Lung (tissue), 12 donors: ENCODE results near the gene ERBB3. TPM values are rescaled to one million over a fixed set of nuclear protein-coding genes. Genes with fewer than 3 reads are reported as not detected.
"Not testable (repeated sequence)": the region's sequence is repeated elsewhere in the genome, so short reads cannot be mapped to it uniquely, and the experiment has no call there.

Experiments
- ATAC-seq: fragments of 200-7000 bp; cut with Tn5 transposase; one replicate; pipeline ENCODE4 v1.9.1; 2020; ENCODE audit warnings: moderate number of reproducible peaks; ENCODE audit not compliant: insufficient read depth, low FRiP score
- DNase-seq, 3 donors: peaks; one replicate each; pipeline ENCODE4 v3.0.0-alpha.2; 2013 to 2017
- H3K27ac ChIP-seq, 2 donors: one replicate each; pipeline ENCODE4 v1.5.1; 2013; ENCODE audit warnings: mild to moderate bottlenecking in 2 of 2, moderate library complexity in 2 of 2, control low read depth in 1 of 2, inconsistent platforms in 1 of 2, low read depth in 1 of 2, low read length in 1 of 2
- H3K27me3 ChIP-seq, 3 donors: one replicate each; pipeline ENCODE4 v1.5.1; 2013; ENCODE audit warnings: low read length in 2 of 3; ENCODE audit not compliant: control insufficient read depth in 3 of 3, insufficient read depth in 3 of 3
- H3K36me3 ChIP-seq, 4 donors: one replicate each; pipeline ENCODE4 v1.5.1; 2013; ENCODE audit warnings: low read length in 4 of 4, mild to moderate bottlenecking in 1 of 4, moderate library complexity in 1 of 4; ENCODE audit not compliant: control insufficient read depth in 4 of 4, insufficient read depth in 4 of 4
- H3K4me1 ChIP-seq, 5 donors: one replicate each; pipeline ENCODE4 v1.5.1; 2013; ENCODE audit warnings: low read length in 5 of 5, mild to moderate bottlenecking in 2 of 5, moderate library complexity in 1 of 5; ENCODE audit not compliant: control insufficient read depth in 5 of 5, insufficient read depth in 5 of 5
- H3K4me3 ChIP-seq: one replicate; pipeline ENCODE4 v1.5.1; 2013; ENCODE audit warnings: mild to moderate bottlenecking, control low read depth, moderate library complexity
- H3K9ac ChIP-seq, 2 donors: one replicate each; pipeline ENCODE4 v1.5.1; 2013; ENCODE audit warnings: low read length in 2 of 2, control low read depth in 1 of 2; ENCODE audit not compliant: insufficient read depth in 1 of 2
- H3K9me3 ChIP-seq, 4 donors: one replicate each; pipeline ENCODE4 v1.5.1; 2013; ENCODE audit warnings: low read length in 3 of 4, mild to moderate bottlenecking in 1 of 4, moderate library complexity in 1 of 4; ENCODE audit not compliant: control insufficient read depth in 4 of 4, insufficient read depth in 3 of 4
- CTCF ChIP-seq: IDR thresholded peaks from 2 replicates; pipeline ENCODE4 v1.5.1; 2012; ENCODE audit warnings: mild to moderate bottlenecking; ENCODE audit errors: control extremely low read depth, extremely low read depth
- WGBS, 2 donors: extraction: QIAGEN DNeasy Blood & Tissue Kit; methylation state at CpG; one replicate each; pipeline ENCODE4 v1.1.7; 2013; 5-methylcytosine and 5-hydroxymethylcytosine counted together
- polyA plus RNA-seq, 2 donors: library from polyadenylated mRNA; stranded (reverse); fragments of 200-250 nt; gene quantifications; one replicate each; pipeline ENCODE4 v1.2.1, GENCODE V29; 2013
- total RNA-seq, 2 donors: library from RNA; depleted of rRNA in 1 of 2; stranded (reverse); fragments of >200 nt in 1 of 2; gene quantifications; one replicate each; pipeline ENCODE4 v1.2.1, GENCODE V29; 2014 to 2021
- donor health status: control.
- donor health status: control.
- donor health status: Bipolar disorder and iron deficiency.
- donor health status: healthy.
- donor health status: DM: yes; HTN: yes; CAD: no.

The ERBB3 gene
- total and polyA plus RNA-seq, 4 donors = 31.4 to 191 (median 60.1) TPM

- no peak for TF ChIP-seq CTCF
- ATAC-seq (no peak), DNase-seq (no peak)
- no peaks in the 10 kb centered on the region for H3K4me1 ChIP-seq
- H3K36me3 ChIP-seq = no peaks in the 10 kb centered on the region
- no peak overlapping the region for H3K4me3 ChIP-seq
- no peak overlapping the region for H3K9ac ChIP-seq
- H3K27me3 ChIP-seq = no peaks in the 10 kb centered on the region
- H3K9me3 ChIP-seq = no peaks in the 10 kb centered on the region
- no peak overlapping the region for H3K27ac ChIP-seq
Measured at GRCh38 chr12:56062996-56063395, 17.0 kb upstream of the ERBB3 start.

- DNase-seq = no peak
- WGBS, 2 donors = 69 to 83% methylated on average over 4 of the region's 4 CpGs
Measured at GRCh38 chr12:56071648-56072047, 8.3 kb upstream of the ERBB3 start.

GRCh38 chr12:56074396-56074795 lies 5.6 kb upstream of the ERBB3 start:
- peaks cover 0 to 4% (median 0%) of the 10 kb centered on the region in 5 donors for H3K4me1 ChIP-seq
- no peak overlapping the region for H3K27ac ChIP-seq
- no peak for TF ChIP-seq CTCF
- H3K27me3 ChIP-seq = peaks cover 0 to 5% (median 0%) of the 10 kb centered on the region in 3 donors
- H3K9ac ChIP-seq = no peak overlapping the region
- no peaks in the 10 kb centered on the region for H3K9me3 ChIP-seq
- DNase-seq (no peak), ATAC-seq (no peak)
- H3K4me3 ChIP-seq = no peak overlapping the region
- H3K36me3 ChIP-seq = no peaks in the 10 kb centered on the region
- WGBS, 2 donors = 86 to 90% methylated on average over 5 of the region's 5 CpGs

More at GRCh38 chr12:56071648-56072047, 8.3 kb upstream of the ERBB3 start:
- H3K4me1 ChIP-seq = no peaks in the 10 kb centered on the region
- no peak for ATAC-seq
- no peak overlapping the region for H3K27ac ChIP-seq
- no peak overlapping the region for H3K9ac ChIP-seq
- H3K4me3 ChIP-seq = no peak overlapping the region
- no peaks in the 10 kb centered on the region for H3K36me3 ChIP-seq
- H3K27me3 ChIP-seq = no peaks in the 10 kb centered on the region
- no peak for TF ChIP-seq CTCF
- H3K9me3 ChIP-seq = no peaks in the 10 kb centered on the region

GRCh38 chr12:56077966-56078365 lies 2.0 kb upstream of the ERBB3 start:
- not testable (repeated sequence) for DNase-seq, H3K4me3 ChIP-seq, ATAC-seq, H3K27ac ChIP-seq, H3K9ac ChIP-seq, H3K9me3 ChIP-seq, H3K36me3 ChIP-seq
- Histone ChIP-seq H3K4me1 (peaks cover 0 to 17% (median 2%) of the 10 kb centered on the region in 5 donors), H3K27me3 (peaks cover 0 to 27% (median 18%) of the 10 kb centered on the region in 3 donors)
- 90 to 95% methylated on average over 9 of the region's 9 CpGs for WGBS, 2 donors
